Peyer's patch (tissue), 4 donors: ENCODE data around the gene TNFAIP3.
"Not testable (repeated sequence)": the region's sequence is repeated elsewhere in the genome, so short reads cannot be mapped to it uniquely, and the experiment has no call there.

ENCODE experiments used
- POLR2A ChIP-seq, 2 donors: fragments of 450-650 bp; IDR thresholded peaks; one replicate each; pipeline ENCODE4 v1.5.1; 2017; ENCODE audit warnings: antibody characterized with exemption in 2 of 2, mild to moderate bottlenecking in 2 of 2, moderate library complexity in 2 of 2
- TF ChIP-seq, protein P1 (sequence below), 6 experiments: fragments of 450-650 bp in 4 of 6; fragments of 200-600 bp in 2 of 6; sonication (generic) in 1 of 6; IDR thresholded peaks; one replicate each; pipeline ENCODE4 v1.5.1; 2017 to 2019; ENCODE audit warnings: antibody characterized with exemption in 6 of 6, mild to moderate bottlenecking in 3 of 6, moderate library complexity in 1 of 6

DNA sequence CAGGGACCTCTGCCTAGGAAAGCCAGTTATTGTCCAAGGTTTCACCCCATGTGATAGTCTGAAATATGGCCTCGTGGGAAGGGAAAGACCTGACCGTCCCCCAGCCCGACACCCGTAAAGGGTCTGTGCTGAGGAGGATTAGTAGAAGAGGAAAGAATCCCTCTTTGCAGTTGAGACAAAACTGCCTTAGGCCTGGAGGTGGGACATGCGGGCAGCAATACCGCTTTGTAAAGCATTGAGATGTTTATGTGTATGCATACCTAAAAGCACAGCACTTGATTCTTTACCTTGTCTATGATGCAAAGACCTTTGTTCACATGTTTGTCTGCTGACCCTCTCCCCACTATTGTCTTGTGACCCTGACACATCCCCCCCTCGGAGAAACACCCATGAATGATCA lies 22.3 kb upstream of the TNFAIP3 start:
- TF ChIP-seq, protein P1, sequence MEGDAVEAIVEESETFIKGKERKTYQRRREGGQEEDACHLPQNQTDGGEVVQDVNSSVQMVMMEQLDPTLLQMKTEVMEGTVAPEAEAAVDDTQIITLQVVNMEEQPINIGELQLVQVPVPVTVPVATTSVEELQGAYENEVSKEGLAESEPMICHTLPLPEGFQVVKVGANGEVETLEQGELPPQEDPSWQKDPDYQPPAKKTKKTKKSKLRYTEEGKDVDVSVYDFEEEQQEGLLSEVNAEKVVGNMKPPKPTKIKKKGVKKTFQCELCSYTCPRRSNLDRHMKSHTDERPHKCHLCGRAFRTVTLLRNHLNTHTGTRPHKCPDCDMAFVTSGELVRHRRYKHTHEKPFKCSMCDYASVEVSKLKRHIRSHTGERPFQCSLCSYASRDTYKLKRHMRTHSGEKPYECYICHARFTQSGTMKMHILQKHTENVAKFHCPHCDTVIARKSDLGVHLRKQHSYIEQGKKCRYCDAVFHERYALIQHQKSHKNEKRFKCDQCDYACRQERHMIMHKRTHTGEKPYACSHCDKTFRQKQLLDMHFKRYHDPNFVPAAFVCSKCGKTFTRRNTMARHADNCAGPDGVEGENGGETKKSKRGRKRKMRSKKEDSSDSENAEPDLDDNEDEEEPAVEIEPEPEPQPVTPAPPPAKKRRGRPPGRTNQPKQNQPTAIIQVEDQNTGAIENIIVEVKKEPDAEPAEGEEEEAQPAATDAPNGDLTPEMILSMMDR (IDR thresholded peaks at IDR 0.05), result not testable (repeated sequence)
- TF ChIP-seq POLR2A (IDR thresholded peaks at IDR 0.05), result not testable (repeated sequence)
